Stimulated activated CD8-positive, alpha-beta memory T cell treated with anti-CD3 and anti-CD28 coated beads, Interleukin-12 subunit alpha, Interleukin-12 subunit beta, amount 100 ng/mL, for 1 hour (primary cell): ENCODE measurements around the gene TRNP1.
"Not testable (repeated sequence)": the region's sequence is repeated elsewhere in the genome, so short reads cannot be mapped to it uniquely, and the experiment has no call there.

ENCODE experiments used
- DNase-seq: peaks from one replicate; pipeline ENCODE4 v3.0.0-alpha.2; 2020; ENCODE audit warnings: low read depth

The TRNP1 gene

DNA sequence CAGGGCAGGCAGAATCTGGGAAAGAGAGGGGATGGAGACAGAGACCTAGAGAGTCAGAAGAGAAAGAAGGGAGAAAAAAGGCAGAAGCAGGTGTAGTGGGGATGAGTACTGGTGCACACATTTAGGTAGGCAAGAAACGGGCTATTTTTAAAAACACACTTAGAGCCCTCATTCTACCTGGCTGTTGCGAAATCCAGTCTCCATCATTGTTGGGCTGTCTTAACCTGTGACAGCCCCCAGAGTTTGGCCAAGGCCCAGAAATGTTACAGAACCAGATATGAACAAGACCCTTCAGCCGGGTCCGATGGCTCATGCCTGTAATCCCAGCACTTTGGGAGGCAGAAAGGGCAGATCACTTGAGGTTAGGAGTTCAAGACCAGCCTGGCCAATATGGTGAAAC lies 20.7 kb upstream of the TRNP1 start:
- DNase-seq, result no peak

DNA sequence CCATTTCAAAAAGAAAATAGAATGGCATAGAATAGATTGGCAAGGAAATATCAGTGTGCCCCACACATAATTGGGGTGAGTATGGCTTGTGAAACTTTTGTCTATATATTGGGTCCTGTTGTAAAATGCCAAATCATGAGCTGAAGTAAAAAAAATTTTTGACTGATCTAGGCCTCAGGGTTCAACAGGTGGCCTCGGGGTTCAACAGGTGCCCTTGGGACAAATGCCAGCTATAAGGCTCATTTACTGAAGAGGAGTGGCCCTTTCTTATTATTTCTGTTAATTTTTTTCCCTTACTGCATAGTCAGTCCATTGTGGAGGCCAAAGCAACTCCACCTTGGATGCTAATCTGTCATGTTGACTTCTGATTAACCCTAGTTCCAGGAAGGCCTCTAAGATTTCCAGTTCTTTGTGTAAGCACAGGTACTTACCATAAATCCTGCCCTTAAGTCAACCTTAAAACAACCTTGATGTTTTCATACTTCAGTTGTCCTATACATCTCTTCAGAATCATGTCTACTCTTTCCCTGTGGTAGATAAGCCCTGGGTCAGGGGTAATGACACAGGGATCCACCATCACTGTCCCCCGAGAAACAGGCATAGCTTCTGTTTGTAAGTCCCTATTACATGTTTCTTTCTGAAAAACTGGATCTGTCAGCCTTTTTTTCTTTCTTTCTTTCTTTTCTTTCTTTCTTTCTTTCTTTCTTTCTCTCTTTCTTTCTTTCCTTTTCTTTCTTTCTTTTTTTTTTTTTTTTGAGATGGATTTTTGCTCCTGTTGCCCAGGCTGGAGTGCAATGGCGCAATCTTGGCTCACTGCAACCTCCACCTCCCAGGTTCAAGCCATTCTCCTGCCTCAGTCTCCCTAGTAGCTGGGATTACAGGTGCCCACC lies 16.6 kb upstream of the TRNP1 start:
- DNase-seq, result no peak

DNA sequence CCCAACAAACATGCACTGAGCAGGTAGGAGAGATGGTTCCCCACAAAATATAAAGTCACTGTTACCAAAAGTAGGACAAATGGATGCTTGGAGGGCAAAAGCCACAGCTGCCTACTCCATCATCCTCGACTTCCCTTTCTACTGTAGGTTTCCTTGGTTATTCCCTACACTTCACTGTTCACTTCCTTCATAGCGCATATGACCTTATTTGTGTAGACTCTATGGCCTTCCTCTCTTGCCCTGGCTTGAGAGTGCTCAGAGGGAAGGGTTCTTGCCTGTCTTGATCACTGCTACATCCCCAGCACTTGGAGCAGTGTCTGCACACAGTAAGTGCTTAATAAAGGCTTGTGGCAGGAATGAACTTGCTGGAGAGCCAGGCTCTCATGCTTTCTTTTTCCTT lies 14.6 kb upstream of the TRNP1 start:
- no peak for DNase-seq

DNA sequence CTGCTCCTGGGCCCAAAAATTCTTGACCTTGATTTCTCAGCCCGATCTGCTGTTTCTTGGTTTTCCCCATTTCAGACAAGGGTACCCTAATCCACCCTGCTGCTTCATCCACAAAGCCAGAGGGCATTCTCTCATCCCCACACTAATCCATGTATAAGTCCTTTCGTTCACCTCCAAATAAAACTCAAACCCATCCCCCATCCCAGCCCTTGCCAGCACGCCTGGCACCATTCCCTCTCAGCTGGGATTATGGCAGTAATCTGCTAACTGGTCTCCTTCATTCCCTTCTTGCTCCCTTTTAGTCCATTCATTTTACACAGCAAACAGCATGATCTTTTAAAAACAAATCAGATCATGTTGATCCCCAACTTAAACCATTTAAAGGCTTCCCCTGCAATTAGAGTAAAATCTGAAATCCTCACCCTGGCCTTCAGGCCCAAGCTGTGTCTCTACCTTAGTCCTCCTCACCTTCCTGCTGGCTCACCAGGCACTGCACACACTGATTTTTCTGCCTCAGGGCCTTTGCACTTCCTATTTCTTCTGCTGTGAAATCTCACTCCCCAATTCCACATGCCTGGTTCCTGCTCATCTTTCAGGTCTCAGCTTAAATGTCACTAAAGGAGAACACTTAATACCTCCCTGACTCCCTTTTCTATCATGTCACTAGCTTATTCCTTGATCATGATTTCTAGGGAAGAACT lies 12.2 kb upstream of the TRNP1 start:
- no peak for DNase-seq

DNA sequence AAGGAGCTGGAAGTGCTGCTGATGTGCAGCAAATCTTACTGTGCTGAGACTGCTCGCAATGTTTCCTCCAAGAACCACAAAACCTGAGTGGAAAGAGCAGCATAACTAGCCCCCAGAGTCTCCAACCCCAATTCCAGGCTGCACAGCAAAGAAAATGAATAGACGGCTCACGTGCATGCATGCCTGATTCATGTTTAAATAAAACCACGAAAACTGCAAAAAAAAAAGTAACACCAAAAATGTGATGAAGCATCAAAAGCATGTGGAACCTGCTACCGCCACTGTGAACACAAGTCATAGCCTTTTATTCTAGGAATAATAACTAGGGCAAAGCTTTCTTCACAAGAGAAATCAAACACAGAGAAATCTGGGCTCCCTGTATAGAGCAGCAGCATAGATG lies 9.6 kb upstream of the TRNP1 start:
- DNase-seq, result no peak

DNA sequence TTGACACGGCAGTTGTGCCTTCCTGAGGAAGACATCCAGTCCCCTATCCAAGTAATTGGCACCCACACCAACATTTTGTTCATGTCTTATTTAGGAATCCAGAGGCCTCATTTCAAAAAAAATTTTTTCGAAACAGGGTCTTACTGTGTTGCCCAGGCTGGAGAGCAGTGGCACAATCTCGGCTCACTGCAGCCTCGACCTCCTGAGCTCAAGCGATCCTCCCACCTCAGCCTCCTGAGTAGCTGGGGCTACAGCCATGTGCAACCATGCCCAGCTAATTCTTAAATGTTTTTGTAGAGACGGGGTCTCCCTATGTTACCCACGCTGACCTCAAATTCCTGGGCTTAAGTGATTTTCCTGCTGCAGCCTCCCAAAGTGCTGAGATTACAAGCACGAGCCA lies 9.2 kb upstream of the TRNP1 start:
- DNase-seq, result no peak

DNA sequence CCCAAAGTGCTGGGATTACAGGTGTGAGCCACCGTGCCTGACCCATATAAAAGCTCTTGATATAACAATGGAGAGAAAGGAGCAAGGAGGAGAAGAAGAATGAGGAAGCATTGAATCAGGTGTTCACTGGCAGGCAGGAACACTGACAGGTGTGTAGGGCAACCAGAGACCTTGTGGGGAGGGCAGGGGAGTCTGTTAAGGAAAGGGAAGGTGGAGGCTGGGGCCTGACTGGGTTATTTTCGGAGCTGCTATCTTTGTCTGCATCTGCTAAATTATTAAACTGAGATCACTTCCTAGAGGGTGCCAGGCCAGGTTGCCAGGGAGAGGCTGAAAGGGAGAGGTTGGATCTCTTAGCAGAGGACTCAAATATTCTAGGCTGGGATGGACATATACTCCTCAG lies 6.8 kb upstream of the TRNP1 start:
- DNase-seq, result no peak

DNA sequence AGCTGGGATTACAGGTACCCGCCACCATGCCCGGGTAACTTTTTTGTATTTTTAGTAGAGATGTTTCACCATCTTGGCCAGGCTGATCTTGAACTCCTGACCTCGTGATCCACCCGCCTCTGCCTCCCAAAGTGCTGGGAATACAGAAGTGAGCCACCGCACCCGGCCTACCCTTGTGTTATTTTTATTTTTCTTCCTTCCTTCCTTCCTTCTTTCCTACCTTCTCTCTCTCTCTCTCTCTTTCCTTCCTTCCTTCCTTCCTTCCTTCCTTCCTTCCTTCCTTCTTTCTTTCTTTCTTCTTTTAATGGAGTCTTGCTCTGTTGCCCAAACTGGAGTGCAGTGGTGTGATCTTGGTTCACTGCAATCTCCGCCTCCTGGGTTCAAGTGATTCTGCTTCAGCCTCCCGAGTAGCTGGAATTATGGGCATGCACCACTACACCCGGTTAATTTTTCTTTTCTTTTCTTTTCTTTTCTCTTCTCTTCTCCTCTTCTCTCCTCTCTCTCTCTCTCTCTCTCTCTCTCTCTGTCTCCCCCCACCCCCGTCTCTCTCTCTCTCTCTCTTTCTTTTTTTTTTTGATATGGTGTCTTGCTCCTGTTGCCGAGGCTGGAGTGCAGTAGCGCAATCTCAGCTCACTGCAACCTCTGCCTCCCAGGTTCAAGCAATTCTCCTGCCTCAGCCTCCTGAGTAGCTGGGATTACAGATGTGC lies 3.9 kb upstream of the TRNP1 start:
- not testable (repeated sequence) for DNase-seq

DNA sequence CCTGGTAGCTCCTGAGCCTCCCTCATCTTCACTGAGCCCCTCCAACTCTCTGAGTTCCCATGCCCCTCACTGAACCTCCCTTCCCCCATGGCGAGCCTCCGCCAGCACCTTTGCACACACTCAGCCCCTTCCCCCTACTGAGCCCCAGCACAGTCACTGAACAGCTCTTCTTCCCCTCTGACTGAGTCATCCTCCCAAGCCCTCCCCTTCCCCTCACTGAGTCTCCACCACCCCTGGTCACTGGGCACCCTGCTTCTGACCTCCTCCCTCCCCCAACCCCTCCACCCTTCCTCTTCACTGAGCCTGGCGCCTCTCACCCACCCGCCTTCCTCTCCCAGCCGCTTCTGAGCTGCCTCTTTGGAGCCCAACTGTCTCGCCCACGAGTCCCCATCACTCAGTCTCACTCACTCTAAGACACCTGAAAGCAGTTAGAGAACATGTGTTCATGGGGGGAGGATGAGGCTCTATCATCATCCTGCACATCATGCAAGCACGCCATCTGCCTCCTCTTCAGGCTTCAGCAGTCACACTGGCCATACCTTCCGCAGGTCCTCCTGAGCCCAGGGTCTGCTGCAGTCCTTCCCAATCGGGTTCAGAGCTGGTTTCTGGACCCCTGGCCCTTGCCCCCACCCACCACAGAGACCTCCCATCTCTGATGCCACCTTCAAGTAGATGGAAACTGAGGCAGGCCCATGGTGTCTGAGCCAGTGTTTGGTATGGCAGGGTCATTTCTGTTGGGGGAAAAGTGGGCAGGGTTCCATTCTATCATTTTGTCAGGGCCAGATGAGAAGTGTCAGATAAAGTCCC lies 2.0 kb upstream of the TRNP1 start:
- DNase-seq, result no peak

DNA sequence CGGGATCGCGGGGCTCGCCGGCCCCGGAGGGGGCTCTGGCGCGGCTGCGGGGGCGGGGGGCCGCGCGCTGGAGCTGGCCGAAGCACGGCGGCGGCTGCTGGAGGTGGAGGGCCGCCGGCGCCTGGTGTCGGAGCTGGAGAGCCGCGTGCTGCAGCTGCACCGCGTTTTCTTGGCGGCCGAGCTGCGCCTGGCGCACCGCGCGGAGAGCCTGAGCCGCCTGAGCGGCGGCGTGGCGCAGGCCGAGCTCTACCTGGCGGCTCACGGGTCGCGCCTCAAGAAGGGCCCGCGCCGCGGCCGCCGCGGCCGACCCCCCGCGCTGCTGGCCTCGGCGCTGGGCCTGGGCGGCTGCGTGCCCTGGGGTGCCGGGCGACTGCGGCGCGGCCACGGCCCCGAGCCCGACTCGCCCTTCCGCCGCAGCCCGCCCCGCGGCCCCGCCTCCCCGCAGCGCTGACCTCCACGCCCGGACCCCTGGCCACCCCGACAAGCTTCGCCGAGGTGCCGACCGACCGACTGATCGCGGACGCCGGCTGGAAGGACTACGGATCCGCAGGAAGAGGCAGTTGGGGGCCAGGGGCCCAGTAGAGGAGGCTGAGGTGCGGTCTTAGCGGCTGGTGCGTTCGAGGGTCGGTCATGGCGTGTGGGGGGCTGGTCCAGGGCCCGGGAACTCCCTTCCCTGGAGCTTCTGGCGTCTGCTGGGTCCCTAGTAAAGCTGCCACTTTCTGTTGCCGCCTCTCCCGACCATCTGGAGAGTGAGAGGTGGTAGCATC lies 711 bp downstream of the TRNP1 start:
- no peak for DNase-seq

DNA sequence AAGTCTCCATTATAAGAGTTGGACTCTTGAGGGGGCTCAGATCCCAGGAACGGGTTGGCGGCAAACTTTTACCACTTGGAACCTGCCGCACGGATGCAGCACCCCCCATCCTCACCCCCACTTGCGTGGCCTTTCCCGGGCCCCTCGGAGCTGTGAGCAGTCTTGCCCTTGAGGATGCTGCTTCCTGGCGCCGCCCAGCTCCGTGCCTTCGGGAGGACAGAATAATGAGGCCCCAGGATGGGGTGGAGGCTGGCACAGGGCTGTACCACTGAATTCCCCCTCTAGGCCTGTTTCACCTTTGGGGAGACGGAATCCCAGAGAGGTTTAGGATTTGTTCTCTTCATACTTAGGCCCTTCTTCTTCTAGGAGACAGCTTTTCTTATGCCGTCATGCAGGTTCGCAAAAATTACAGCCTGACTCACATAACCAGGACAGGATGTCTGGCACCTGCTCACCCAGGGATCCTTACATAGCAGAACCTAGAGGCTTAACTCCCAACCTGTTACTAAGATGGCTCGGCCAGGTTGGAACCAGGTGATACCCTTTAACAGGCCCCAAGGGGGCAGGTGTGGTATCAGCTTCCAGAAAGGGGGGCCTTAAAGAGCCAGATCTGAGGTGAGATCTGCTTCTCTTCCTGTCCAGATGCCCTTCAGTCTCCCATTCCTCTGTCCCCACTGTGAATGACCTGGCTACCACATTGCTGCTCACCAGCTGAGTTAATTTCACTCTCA lies 1.5 kb downstream of the TRNP1 start:
- DNase-seq, result no peak

DNA sequence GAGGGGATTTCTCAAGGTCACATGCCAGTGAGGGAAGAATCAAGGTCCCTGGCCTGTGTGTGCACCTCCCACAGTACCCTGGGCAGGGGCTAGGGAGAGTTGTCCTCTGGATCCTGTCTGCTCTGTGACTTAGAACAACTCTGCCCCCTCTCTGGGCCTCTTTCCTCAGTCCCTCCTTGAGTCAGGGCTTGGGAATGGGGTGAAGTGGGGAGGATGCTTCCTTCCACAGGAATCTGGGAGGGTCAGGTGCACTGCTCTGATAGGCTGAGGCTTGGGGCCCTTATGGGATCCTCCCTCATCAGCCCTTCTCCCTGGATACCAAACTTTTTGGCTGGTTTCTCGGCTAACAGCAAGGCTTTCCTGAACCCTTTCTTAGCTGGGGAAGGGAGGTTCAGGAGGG lies 2.5 kb downstream of the TRNP1 start:
- DNase-seq, result no peak

DNA sequence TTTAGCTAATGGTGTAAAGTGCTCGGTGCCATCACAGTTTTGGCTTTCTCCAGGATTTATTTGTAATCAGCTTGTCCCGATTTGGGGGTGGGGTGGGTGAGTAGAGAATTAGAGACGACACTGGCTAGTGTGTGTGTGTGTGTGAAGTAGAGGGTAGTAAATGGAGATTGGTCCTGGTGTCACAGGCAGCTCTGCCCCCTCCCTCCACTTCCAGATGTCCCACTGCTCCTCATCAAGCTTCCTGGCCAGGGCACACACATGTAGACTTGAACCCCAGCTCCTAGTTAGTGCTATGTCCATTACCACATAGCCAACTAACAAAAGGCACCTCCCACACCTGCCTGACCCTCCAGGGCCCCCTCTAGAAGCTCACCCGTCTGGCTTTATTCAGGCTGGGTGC lies 3.2 kb downstream of the TRNP1 start:
- DNase-seq, result no peak

DNA sequence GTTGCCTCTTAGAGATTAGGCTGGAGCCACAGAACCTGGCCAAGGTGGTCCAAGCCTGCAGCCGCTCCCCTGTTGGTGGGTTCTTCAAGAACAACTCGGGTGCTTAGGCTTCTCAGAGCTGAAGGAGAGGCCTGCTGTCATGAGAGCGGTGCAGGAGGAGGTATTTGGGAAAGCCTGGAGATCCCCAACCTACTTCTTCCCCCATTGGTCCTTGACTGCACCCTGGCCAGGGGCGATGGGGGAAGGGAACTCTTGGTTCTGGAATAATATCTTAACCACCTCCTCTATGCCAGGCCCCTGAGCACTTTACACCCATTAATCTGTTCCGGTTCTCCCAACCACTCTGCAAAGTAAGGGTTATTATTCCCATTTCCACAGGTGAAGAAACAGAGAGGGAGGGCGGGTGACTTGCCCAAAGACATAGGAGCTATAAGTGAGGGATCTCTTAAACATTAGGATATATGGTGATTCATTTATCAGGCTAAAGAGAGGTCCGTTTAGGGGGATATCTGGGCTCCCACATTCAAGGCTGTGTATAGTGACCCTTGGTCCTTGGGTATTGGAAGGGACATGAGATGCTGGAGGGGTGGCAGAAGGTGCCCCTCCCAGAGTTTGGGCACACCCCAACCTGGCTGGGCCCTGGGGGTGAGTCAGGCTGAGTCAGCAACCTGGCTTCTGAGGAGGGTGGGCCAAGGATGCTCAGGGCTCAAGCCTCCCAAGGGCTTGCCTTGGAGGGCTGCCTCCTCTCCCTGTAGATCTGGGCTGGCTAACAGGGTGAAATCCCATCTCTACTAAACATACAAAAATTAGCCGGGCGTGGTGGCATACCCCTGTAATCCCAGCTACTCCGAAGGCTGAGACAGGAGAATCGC lies 5.2 kb downstream of the TRNP1 start:
- no peak for DNase-seq

DNA sequence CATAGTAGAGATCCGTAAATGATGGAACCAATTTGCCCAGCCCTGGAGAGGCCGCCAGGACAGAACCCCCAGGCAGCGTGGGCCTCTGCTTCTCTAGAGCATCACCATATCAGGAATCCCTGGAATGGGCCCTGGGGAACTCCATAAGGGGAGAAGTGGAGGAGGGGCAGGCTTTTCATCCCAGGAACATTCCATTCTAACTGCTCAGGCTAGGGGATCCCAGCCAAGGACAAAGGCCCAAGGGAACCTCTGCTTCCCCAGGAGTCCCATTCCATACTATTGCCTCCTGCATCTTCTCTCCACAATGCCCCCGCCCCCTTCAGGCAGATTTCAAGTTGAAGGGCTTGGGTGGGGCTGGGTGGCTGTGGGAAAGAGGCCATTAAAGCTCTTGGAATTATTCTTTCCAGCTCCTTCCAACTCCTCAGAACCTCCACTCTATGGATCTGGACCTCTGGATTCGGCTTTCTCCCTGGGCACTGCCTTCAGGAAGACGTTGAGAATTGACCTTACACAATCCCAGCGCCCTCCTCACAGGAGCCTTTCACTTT lies 6.0 kb downstream of the TRNP1 start:
- no peak for DNase-seq

DNA sequence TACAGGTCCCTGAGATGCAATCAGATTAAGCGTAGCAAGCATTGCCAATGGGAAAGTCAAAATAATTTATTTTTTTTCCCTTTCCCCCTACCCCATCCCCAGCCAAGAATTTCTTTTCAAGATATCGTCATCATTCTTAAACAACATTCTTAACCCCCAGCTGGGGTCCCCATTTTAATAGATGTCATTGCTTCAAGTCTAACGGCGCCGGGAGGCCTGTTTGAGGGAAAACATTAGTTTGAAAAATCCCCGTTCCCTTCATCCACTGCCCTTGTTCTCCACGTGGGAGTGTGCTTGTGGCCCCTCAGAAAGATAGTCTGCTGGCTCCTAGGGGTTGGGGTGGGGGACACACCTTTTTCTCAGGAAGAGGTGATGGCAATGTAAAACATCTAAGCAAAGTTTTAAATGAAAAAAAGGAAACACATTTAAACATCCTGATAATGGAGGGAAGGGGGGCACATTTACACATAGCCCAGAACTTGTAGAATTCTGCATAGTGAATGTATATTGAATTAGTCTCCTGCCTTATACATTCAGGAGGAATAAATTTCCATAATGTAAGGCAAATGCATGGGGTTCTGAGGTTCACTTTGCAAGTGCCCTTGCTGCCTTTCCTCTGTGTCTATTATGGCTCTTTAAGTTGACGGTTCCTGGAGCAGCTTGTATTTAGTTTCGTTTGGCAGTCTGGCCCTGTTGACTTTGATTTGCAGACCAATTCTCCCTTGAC lies 6.8 kb downstream of the TRNP1 start:
- DNase-seq, result no peak

DNA sequence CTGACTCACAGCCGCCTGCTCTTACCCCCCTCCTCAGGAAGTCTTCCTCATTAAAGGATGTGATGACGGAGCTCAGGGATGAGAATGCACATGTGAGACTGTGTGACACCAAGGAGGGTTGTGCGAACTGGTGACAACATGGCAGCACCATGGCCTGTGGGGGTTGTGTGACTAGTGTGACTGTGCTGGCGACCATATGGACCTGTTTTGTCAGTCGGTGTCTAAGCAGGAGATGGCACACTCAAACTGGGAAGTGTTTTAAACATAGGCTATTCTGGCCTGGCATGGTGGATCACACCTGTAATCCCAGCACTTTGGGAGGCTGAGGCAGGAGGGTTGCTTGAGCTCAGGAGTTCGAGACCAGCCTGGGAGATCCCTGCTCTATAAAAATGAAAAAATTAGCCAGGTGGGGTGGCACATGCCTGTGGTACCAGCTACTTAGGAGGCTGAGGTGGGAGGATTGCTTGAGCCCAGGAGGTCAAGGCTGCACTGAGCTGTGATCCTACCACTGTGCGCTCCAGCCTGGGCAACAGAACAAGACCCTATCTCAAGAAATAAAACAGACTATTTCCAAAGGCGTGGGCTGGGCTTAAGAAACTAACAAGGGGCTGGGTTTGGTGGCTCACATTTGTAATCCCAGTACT lies 7.4 kb downstream of the TRNP1 start:
- no peak for DNase-seq
